TTC549 (cell line): ENCODE data around the gene PTPRN2.
"Not testable (repeated sequence)": the region's sequence is repeated elsewhere in the genome, so short reads cannot be mapped to it uniquely, and the experiment has no call there.

Experiments
- FAIRE-seq: peaks from 2 replicates; lab custom pipeline; 2012; peaks lifted over from hg19 to GRCh38; lab: Jason Lieb, UNC

The PTPRN2 gene

DNA sequence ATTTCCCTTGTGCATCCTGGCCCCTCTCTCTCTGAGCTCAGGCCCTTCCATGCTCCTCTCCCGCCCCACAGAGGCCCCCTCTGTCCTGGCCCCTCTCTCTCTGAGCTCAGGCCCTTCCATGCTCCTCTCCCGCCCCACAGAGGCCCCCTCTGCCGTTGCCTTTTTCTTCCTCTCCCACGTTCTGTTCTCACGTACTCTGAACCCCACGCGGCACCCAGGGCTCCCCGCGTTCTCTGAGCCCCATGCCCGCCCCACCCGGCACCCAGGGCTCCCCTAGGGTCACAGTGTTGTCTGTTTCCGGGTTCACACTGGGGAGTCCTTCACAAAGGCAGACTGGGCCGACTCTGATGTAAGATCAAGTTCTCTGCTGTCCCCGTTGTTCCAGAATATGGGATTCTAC is 914.0 kb downstream of the PTPRN2 start:
- no peak for FAIRE-seq

DNA sequence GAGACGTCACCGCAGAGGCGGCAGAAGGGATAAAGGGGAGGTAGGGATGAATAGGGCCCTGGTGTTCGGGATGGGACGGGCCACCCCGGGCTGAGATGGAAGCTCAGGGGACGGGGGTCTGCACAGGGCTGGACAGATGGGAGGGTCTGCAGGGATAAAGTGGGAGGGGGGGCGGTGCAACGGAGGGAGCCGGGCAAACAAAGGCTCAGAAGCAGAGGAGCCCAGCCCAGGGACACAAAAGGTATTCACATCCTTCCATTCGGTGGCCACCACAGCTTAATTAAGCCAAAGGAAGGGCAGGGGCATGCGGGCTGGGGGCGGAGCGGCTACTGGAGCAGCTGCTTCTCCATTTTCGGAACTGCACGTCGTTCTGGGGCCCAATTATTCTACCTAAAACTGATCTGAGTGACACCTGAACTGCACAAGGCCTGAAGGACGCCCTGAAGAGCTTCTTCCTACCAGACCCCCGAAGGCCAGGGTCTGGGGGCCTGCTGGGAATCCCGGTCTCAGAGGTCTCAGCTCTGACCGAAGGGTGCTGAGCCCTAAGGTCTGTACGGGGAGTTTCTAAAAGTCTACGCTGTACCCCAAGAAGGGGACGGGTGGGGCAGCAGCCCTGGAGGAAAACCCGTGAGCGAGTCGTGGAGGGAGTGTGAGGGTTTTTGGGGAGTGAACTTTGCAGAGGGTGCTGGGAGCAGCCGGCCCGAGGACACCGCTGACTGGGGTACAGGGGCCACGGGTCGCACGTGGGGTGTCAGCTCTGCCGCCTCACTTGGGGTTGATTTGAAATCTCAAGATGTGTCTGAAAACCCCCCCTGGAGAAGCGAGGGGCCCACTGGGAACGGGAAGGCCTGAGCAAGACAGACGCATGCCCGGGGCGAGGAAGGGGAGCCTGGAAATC is 916.0 kb downstream of the PTPRN2 start:
- FAIRE-seq: no peak

DNA sequence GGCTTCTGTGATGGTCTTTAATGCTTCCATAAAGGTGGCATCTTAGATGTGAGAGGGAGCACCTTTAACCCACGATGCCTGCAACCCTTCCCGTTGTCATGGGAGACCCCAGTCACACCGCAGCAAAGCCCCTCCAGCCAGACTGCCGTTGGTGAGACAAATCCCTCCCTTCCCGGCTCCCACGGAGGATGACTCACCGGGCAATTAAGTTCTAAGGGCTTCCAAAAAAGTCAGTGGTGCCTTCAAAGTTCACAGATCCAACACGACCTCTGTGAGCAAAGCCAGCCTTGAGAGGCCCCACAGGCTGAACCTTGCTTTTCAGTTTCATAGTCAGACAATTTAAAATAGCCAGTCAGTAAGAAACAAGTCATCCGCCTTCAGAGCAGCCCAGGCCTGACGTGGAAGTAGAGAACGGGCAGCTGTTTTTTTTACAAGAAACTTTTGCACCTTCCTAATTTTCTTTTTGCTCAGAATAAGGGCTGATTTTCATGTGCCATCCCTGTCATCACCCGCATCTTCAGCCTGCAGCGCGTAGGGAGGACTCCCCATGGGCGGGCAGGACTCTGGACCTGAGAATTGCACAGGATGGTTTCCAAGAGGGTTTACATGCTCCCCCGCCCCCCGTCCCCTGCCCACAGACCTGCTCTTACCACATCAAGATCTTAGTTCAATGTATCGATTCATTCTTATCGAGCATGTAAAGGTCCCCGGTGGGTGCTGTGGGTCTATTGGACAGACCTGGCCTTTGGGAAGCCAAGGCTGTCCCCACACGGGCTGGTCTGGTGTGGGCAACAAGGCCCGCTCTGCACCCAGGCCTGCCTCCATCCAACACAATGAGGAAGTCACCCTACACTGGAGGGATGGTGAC is 916.9 kb downstream of the PTPRN2 start:
- FAIRE-seq: no peak

DNA sequence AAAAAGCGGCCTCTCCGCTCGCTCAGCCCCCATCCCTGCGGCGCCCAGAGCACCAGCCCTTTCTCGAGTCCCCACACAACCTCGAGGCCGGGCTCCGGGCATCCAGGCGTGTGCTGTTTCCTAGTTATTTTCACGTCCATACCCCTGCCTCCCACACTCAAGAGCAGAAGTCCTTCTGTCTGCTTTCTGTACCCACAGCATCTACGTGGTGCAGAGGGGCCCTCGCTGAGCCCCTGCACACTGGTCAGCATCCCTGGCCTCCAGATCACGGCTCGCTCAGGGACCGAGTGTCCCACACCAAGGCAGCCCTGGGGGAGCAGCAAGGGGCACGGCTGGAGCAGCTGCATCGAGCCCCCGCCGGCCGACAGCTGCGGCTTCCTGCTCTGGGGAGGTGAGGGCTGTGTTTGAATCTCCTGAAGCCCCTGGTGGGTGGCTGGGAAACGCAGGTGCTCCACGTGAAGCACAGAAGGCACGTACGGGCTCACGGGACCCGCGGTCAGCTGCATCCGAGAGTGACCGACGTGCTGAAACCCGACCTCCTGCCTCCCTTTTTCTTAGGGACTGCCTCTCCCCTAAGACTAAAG is 917.8 kb downstream of the PTPRN2 start:
- FAIRE-seq: no peak

DNA sequence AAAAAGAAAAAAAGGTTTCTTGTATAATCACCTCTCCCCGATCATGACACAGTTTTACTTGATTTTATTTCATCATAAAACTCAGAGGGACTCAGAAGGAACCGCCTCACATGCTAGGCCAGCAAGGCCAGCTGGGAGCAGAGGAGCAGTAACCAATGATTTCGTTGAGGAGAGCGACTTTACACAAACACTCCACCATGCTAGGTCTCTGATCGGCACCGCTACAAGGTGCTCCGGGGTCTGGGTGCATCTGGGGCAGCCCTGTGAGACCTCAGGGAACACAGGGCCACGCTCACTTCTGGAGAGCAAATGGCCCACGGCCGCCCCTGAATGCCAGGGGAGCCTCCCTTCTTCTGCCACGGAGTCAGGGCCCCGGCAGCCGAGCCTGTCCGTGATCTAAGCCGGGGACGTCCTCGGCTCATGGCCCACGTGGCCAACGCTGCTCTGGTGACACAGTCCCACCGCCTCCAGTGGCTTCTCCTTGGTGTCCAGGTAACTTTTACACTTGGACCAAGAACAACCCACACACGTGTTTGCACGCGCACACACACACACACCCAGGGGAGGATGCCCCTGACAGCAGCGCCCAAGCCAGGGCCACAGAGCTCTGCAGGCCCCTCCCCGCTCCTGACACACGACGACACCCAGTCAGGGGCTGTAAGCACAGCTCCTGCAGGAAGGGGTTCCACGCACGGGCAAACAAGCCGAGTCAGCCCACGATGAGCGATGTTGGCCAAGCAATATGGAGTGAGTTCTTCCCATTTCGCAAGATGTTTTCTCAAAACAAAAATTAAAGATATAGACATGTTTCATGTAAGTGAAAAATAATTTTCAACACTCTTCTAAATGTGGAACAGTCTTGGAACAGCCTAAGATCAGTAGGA is 918.5 kb downstream of the PTPRN2 start:
- FAIRE-seq: no peak

DNA sequence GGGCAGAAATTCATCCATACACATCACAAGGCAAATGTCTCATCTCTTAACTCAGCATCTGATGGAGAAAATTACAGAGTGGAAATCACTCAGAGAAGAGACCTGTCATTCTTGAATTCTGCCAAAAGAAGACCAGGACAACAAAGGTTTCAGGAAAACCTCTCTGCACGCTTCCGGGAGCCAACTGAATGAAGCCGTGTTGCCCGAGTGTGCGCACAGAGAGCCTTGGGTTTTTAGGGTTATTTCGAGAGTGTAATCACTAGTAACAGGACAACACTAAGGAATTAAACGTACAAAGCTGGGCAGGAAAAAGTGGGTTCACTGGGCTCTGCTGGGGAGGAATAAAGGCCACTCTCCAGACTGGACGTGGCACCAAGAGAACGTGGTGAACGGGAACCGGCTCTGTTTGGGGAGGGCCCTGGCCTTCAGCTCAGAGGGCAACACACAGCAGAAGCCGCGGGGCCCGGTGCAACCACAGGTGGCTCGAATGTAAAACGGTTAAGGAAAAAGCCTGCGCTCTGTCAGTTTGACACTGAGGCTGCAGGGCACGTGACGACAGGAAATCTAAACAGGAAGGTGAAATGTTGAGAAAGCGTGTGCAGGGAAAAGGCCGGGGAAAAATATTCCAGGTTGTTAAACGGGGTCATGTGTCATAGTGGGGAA is 919.3 kb downstream of the PTPRN2 start:
- FAIRE-seq: no peak

DNA sequence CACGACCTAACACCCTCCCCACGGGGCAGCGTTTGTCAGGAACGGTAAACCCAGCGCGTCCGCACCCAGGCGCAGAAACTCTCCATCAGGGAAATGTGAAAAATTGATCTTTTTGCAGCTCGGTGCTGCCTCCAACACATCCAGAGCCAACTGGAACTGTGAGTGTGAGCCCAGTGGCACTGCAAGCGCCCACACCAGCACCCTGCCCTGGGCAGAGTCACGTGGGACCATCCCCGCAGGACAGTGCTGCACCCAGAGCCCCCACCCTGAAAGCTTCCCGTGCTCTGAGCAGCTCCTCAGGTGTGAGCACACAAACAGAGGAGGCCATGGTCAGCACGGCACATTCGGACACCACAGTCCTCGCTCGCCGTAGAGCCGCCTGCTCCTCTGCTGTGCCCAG is 919.9 kb downstream of the PTPRN2 start:
- no peak for FAIRE-seq

DNA sequence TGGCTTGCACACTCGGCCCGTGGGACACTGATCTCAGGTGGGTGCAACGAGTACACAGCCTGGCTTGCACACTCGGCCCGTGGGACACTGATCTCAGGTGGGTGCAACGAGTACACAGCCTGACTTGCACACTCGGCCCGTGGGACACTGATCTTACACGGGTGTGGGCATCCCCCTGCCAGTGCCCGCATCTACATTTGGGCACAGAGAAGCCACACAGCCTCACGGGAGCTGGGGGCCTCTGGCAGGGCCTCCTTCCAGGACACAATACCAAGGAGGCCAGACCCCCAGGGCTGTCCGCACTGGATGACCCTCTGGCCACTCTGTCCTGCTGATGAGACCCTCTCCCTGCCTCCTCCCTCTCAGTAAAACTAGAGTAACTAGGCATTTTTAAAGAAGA is 920.4 kb downstream of the PTPRN2 start:
- FAIRE-seq: no peak

DNA sequence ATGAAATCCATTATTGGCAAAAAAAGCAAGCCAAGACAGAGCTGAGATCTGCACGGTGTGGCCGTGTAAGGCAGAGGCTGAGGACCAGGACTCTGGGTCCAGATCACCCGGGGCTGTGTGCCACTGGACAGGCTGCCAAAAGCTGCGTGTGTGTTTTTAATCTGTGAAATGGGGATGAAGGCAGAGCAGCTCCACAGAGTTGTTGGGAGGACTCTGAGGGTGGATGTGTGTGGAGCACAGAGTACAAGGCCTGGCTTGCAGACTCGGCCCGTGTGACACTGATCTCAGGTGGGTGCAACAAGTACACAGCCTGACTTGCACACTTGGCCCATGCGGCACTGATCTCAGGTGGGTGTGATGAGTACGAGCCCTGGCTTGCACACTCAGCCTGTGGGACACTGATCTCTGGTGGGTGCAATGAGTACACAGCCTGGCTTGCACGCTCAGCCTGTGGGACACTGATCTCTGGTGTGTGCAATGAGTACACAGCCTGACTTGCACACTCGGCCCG is 921.0 kb downstream of the PTPRN2 start:
- FAIRE-seq: no peak

DNA sequence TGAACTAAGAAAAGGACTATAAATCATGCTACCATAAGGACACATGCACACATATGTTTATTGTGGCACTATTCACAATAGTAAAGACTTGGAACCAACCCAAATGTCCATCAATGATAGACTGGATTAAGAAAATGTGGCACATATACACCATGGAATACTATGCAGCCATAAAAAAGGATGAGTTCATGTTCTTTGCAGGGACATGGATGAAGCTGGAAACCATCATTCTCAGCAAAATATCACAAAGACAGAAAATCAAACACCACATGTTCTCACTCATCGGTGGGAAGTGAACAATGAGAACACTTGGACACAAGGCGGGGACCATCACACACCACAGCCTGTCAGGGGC is 922.0 kb downstream of the PTPRN2 start:
- not testable (repeated sequence) for FAIRE-seq

DNA sequence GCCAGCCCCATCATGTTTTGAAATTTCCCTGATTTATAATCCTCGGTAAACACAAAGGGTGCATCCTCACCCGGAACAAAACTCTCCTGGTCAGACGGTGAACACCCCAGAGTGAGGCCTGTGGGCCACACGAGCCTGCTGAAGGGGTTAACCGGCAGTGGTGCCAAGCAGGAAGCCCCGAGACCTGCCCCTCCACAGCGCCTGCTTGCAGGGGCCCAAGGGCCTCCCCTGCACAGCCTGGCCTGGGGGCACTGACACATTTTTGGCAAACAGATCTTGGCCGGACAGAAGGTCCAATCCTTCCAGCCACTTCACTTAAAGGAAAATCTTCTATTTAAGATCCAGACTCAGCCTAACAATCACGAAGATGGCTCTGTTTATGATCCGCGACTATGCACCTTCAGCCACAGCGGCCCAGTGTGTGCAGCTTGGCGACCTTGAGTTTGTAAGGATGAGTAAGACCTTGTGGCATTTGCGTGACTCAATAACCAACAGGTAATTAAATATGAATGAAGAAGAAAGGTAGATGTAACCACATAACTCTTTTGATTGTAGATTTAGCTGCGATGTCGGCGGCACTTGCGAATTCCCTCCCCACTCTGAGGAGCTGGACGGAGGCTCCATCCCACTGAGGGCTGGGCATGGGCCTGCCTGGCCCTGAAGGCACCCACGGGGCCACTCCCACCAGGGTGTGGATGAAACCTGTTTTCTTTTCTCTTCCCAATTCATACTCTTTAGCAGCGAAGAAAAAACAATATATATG is 922.6 kb downstream of the PTPRN2 start:
- FAIRE-seq: no peak

DNA sequence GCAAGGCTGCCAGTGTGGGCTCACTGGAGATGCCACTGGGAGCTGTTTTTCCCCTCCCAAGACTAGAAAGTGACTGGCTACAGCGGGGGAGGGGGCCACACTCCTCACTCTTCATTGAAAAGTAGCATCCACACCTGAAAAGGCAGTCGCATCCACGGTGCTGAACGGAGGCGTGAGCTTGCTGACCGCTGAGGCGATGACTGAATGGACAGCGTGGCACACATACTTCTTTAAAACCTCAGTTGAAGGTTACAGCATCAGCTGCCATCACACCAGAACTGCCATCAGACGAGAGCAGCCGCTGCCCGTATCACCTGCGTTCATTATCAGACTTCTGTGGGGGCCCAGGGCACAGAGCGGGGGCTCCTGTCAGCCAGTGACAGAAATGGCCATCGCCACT is 923.6 kb downstream of the PTPRN2 start:
- FAIRE-seq: no peak

DNA sequence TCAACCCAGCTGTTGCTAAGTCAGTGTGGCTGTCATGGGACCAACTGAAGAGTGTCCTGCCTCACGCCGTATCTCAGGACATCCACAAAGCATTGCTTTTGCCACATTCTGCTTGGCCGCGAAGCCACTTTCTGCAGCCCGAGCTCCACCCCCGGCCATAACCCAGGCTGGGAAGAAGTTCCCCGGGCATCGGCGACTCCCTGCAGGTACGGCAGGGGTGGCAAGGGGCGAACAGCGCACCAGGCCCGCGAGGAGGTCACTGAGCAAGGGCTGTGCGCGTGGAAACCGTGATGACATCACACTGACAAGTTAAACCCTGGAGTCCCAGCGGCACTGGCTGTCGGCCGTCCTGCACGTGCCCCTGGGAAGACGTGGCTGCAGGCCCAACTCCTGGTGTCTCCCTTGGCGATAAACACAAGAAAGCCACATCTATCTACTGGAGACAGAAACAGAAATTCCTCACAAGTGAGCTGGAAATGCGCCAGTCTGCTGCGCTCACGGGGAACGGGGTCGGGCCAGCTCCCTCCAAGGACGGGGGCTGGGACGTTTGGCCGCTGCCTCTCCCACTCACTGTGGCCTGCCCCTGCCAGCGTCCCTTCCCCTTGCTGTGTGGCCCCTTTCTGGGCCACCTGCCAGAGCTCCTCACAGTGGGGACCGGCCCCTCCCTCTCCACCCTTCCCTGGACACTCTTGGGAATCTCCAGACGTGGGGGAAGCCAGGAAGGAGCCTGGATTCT is 924.5 kb downstream of the PTPRN2 start:
- FAIRE-seq: no peak

DNA sequence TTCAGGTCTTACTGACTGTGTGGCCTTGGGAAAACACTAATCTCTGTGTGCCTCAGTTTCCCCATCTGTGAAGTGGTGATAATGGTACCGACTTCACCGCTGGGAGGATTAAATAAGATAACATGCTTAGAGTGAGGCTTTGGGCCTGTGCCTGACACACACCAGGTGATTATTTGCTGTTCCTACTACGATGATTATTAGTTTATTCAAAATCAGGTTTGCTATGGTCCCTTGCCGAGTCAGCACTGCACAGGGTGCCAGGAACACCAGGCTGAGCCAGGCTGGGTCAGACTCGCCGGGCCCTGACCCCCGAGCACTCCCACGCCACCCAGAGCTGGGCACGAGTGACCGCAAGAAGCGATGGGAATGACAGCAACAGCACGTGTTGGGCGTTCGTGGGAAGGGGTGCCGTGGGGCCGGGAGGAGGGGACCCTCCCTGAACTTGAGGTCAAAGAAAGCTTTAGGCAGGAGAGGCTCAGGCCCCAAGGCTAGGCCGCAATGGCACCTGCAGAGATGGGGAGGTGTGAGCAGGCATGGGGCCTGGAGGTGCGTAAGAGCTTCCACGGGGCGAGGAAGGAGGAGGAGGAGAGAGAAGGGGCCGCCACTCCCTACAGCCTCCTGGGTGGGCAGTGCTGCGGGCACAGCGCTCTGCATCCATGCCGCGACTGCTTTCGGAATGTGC is 925.4 kb downstream of the PTPRN2 start:
- FAIRE-seq: no peak

DNA sequence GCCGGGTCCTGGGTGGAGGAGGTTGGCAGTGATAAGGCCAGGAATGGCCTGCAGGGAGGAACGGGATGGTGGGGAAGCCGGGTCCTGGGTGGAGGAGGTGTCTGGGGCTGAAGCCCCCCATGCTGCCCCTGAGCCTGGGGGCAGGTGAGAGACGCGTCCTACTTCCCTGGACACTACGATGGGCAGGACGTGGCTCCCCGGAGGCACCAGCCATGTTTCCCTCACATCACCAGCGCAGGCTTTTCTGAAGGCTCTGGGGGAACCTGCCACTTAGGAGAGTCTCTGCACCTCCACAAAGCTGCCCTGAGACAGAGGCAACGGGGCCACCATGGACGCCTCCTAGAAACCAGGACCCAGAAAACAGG is 926.0 kb downstream of the PTPRN2 start:
- FAIRE-seq: no peak

DNA sequence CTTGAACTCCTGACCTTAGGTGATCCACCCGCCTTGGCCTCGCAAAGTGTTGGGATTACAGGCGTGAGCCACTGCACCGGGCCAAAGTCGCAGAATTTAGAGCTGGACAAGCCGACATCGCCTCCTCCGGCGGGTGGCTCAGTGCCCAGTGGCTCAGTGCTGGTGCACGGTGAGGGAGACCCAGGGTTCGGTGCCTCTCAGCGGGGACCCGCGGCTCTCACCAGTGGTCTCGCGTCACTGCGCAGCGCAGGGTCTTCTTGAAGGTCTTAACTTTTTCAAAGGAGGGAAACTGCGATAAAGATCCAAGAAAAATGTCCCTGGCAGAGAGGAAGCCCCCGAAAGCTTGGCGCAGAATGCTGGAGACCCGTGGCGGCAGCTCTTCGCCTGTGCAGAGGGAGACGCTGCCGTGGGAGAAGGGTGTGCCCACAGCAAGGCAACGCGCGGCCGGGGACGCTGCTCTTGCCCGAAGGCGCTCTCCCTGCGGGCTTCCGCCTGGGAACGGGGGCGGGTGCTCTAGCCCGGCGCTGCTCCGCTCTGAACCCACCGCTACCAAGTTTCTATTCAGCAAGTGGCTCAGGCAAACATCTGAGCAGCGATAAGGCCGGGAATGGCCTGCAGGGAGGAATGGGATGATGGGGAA is 926.5 kb downstream of the PTPRN2 start:
- FAIRE-seq: no peak

DNA sequence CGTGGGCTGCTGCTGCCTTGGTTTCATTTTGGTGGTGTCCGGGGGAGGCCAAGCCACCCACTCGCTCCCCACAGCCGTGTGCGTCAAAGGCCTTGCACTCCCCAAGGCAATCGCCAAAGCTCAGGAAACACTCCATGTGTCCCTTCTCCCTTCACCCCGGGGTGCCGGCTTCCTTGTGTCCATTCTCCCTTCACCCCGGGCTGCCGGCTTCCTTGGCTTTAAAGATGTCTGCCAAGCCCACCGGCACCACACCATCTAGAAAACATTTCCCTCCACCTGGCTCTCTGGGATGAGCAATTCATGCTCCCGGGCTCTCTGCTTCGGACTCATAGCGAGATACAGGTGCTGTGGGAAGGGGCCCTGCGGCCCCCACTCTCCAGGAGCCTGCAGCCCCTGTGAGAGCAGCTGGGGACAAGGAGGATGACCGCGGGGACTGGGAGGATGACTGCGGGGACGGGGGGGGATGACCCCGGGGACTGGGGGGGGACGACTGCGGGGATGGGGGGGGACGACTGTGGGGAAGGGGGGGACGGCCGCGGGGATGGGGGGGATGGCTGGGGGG is 928.7 kb downstream of the PTPRN2 start:
- FAIRE-seq: no peak
